Ishikawa (cell line): ENCODE data around the gene PSMC6.

ENCODE experiments used
- CEBPB ChIP-seq: IDR thresholded peaks from 2 replicates; pipeline ENCODE4 v1.6.1; 2012
- CREB1 ChIP-seq: IDR thresholded peaks from 2 replicates; pipeline ENCODE4 v1.6.1; 2012; ENCODE audit warnings: low read depth
- EGR1 ChIP-seq: IDR thresholded peaks from 2 replicates; pipeline ENCODE4 v1.6.1; 2012
- EP300 ChIP-seq: IDR thresholded peaks from 2 replicates; pipeline ENCODE4 v1.6.1; 2012; ENCODE audit warnings: borderline replicate concordance
- FOXM1 ChIP-seq: IDR thresholded peaks from 2 replicates; pipeline ENCODE4 v1.6.1; 2012; ENCODE audit warnings: low read depth, borderline replicate concordance
- MAX ChIP-seq: IDR thresholded peaks from 2 replicates; pipeline ENCODE4 v1.6.1; 2012
- NFIC ChIP-seq: IDR thresholded peaks from 2 replicates; pipeline ENCODE4 v1.6.1; 2012
- RAD21 ChIP-seq: IDR thresholded peaks from 2 replicates; pipeline ENCODE4 v1.6.1; 2012; ENCODE audit warnings: low read depth
- REST ChIP-seq: IDR thresholded peaks from 2 replicates; pipeline ENCODE4 v1.6.1; 2012; ENCODE audit warnings: low read depth, mild to moderate bottlenecking
- TAF1 ChIP-seq: IDR thresholded peaks from 2 replicates; pipeline ENCODE4 v1.6.1; 2012; ENCODE audit warnings: low read depth, mild to moderate bottlenecking
- TCF12 ChIP-seq: IDR thresholded peaks from 2 replicates; pipeline ENCODE4 v1.6.1; 2012; ENCODE audit warnings: low read depth
- TEAD4 ChIP-seq: IDR thresholded peaks from 2 replicates; pipeline ENCODE4 v1.6.1; 2012
- USF1 ChIP-seq: IDR thresholded peaks from 2 replicates; pipeline ENCODE4 v1.6.1; 2012
- YY1 ChIP-seq: IDR thresholded peaks from 2 replicates; pipeline ENCODE4 v1.6.1; 2012; ENCODE audit warnings: low read depth
- ZBTB7A ChIP-seq: IDR thresholded peaks from 2 replicates; pipeline ENCODE4 v1.6.1; 2012; ENCODE audit warnings: low read depth

Gene PSMC6

DNA sequence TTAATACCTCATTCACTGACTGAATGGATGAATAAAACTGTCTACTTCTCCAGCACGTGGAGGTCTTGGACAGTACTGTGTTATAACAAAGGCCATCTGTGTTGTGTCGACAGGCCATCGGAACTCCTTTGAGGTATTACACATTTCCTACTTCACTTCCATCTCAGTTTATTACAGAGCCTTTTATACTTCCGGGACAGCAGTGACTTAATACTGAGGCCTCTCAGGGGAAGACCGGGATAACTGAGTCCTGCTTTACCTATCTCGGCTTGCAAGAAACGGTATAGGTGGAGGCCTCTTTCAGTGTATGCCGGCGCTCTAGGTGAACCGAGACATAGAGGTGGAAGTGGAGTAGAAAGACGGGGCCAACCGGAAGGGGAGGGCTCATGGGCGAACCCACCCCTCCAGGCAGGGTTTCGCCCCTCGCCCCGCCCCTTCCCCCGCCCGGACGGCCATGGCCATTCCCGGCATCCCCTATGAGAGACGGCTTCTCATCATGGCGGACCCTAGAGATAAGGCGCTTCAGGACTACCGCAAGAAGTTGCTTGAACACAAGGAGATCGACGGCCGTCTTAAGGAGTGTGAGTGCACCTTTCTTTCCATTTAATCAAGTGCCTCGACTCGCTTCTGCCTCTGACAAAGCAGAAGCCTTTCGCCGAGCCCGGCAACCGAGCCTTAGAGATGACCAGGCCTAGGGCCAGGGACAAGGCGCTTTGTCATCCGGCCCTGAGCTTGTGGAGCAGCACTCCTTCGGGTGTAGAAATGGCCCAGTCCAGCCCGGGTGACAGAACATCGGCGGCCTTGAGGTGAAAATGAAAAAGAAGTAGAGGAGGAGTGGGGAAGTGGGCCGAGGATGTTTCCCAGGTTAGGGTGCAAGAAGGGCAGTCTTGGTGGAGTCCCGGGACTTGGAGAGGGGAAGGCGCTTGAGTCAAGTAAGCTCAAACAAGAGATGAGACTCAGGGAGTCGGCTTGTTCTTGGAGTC, at the start of gene PSMC6:
PSMC6 (plus strand) TSS at position 477 of the 983 bp plus-strand sequence; CDS start at position 497, 20 bp downstream.
- TF ChIP-seq USF1: no peak
- peak; percentile 96 for TF ChIP-seq TAF1
- no peak for TF ChIP-seq ZBTB7A
- peak; percentile 65 for TF ChIP-seq TCF12
- TF ChIP-seq EGR1: no peak
- TF ChIP-seq FOXM1: no peak
- TF ChIP-seq EP300: no peak
- TF ChIP-seq RAD21: no peak
- peak; percentile 30; the same call in 1 of the 2 replicates for TF ChIP-seq MAX
- no peak for TF ChIP-seq CREB1
- TF ChIP-seq TEAD4: no peak
- no peak for TF ChIP-seq NFIC
- TF ChIP-seq REST: no peak
- TF ChIP-seq CEBPB: no peak
- TF ChIP-seq YY1: peak; percentile 97

DNA sequence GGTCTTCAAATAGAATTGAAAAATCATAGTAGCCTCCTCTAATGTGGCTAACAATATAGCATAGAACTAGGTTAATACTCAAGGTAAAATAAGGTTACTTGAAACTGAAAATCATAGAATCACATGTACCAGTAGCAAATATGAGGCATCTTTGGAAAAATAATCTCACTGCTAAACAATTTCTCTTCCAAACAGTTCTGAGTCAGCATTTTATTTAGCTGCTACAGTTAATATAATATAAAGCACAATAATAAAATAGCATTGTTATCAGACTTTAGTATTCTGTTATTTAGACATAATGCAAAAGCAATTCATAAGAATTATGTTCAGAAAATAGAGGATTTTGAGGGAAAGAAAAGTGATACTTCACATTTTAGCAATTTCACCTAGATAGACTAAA, 46.7 kb upstream of the PSMC6 start:
- no peak for TF ChIP-seq USF1
- no peak for TF ChIP-seq REST
- TF ChIP-seq CEBPB: no peak
- TF ChIP-seq NFIC: no peak
- no peak for TF ChIP-seq CREB1
- no peak for TF ChIP-seq RAD21
- no peak for TF ChIP-seq MAX
- no peak for TF ChIP-seq TEAD4
- no peak for TF ChIP-seq EP300
- no peak for TF ChIP-seq EGR1
- TF ChIP-seq TAF1: no peak
- TF ChIP-seq ZBTB7A: no peak
- TF ChIP-seq TCF12: no peak
- TF ChIP-seq YY1: no peak
- no peak for TF ChIP-seq FOXM1

- TF ChIP-seq EGR1: no peak
- TF ChIP-seq TAF1: no peak
- TF ChIP-seq TCF12: no peak
- TF ChIP-seq CREB1: no peak
- no peak for TF ChIP-seq REST
Observed at GRCh38 chr14:52660832-52661231, 46.2 kb upstream of the PSMC6 start.

GRCh38 chr14:52661314-52661713, 45.7 kb upstream of the PSMC6 start:
- TF ChIP-seq EP300 (no peak), EGR1 (no peak), CREB1 (no peak), RAD21 (no peak), NFIC (no peak), TAF1 (no peak), REST (no peak), TCF12 (no peak), YY1 (no peak)
